Spleen (tissue), 11 donors: ENCODE results near the gene XPO6. TPM values are rescaled to one million over a fixed set of nuclear protein-coding genes. Genes with fewer than 3 reads are reported as not detected.

Experiments used
- DNase-seq: peaks from one replicate; pipeline ENCODE4 v3.0.0-alpha.2; 2020
- H3K27ac ChIP-seq, 8 donors: fragments of 200-600 bp; sonication (generic) in 7 of 8; 1 replicate in 4 of 8; 2 replicates in 4 of 8; pipeline versions ENCODE4 v1.5.0 to v1.8.0; 2016 to 2021; ENCODE audit warnings: inconsistent platforms in 4 of 8, mild to moderate bottlenecking in 4 of 8, moderate library complexity in 1 of 8
- H3K27me3 ChIP-seq, 7 donors: fragments of 200-600 bp; sonication (generic) in 6 of 7; replicated peaks in 1 of 7; 1 replicate in 4 of 7; 2 replicates in 3 of 7; pipeline versions ENCODE4 v1.5.0 to v1.8.0; 2016 to 2021; ENCODE audit warnings: inconsistent platforms in 3 of 7, mild to moderate bottlenecking in 1 of 7
- H3K36me3 ChIP-seq, 6 donors: fragments of 200-600 bp; sonication (generic) in 5 of 6; 1 replicate in 4 of 6; 2 replicates in 2 of 6; pipeline versions ENCODE4 v1.5.0 to v1.8.0; 2016 to 2021; ENCODE audit warnings: inconsistent platforms in 2 of 6
- H3K4me1 ChIP-seq, 6 donors: fragments of 200-600 bp; sonication (generic) in 5 of 6; 1 replicate in 3 of 6; 2 replicates in 3 of 6; pipeline versions ENCODE4 v1.5.0 to v1.8.0; 2016 to 2021; ENCODE audit warnings: inconsistent platforms in 3 of 6
- H3K4me3 ChIP-seq, 8 donors: fragments of 200-600 bp; sonication (generic) in 7 of 8; 1 replicate in 4 of 8; 2 replicates in 4 of 8; pipeline versions ENCODE4 v1.5.0 to v1.8.0; 2016 to 2021; ENCODE audit warnings: inconsistent platforms in 4 of 8, mild to moderate bottlenecking in 4 of 8, moderate library complexity in 2 of 8
- H3K9me3 ChIP-seq, 8 donors: fragments of 200-600 bp; sonication (generic) in 7 of 8; 1 replicate in 4 of 8; 2 replicates in 4 of 8; pipeline versions ENCODE4 v1.5.0 to v1.8.0; 2016 to 2021; ENCODE audit warnings: inconsistent platforms in 4 of 8
- CTCF ChIP-seq, 11 experiments: fragments of 200-600 bp in 7 of 11; fragments of 450-650 bp in 4 of 11; sonication (generic) in 4 of 11; IDR thresholded peaks in 8 of 11; conservative IDR thresholded peaks in 3 of 11; 1 replicate in 7 of 11; 2 replicates in 4 of 11; pipeline versions ENCODE4 v1.4.0 to v1.8.0; 2016 to 2021; ENCODE audit warnings: antibody characterized with exemption in 11 of 11, inconsistent platforms in 4 of 11, mild to moderate bottlenecking in 1 of 11
- POLR2A ChIP-seq, 3 donors: fragments of 450-650 bp; IDR thresholded peaks; one replicate each; pipeline ENCODE4 v1.5.1; 2017; ENCODE audit warnings: antibody characterized with exemption in 3 of 3, mild to moderate bottlenecking in 1 of 3
- POLR2AphosphoS5 ChIP-seq, 3 donors: sonication (generic); formaldehyde crosslinking; IDR thresholded peaks; one replicate each; pipeline ENCODE4 v1.5.1; 2017; ENCODE audit warnings: antibody characterized with exemption in 3 of 3
- WGBS, 5 donors: extraction: QIAGEN DNeasy Blood & Tissue Kit in 3 of 5; methylation state at CpG; one replicate each; pipeline versions ENCODE4 v1.1.5 to v1.1.7; 2013 to 2018; 5-methylcytosine and 5-hydroxymethylcytosine counted together
- intact Hi-C: fragments of 100-400 bp; cut with DNase I; formaldehyde crosslinking; loops from one replicate; pipeline ENCODE4 v1.15.0; 2023; ENCODE audit warnings: low total_unique reads
- polyA plus RNA-seq, 3 donors: library from polyadenylated mRNA; stranded (reverse); fragments of 200-250 nt; gene quantifications; one replicate each; pipeline ENCODE4 v1.2.1, GENCODE V29; 2013
- total RNA-seq, 7 donors: library from RNA; depleted of rRNA in 3 of 7; stranded (reverse); fragments of >200 nt in 3 of 7; fragmentation: NEBNext Ultra II Directional in 4 of 7; extraction: Animal tissue kit (Norgen Biotek cat#: 25700) in 4 of 7; gene quantifications; one replicate each; pipeline versions ENCODE4 v1.1.0 to v1.2.1, GENCODE V29; 2016 to 2021
- donor health status: healthy with polysubstance abuse.
- donor health status: DM: no; HTN: no; CAD: no; lungs with moderate emphysema.
- donor health status: DM: no; HTN: no; CAD: no.
- donor health status: Bipolar disorder and iron deficiency.
- donor health status: healthy.
- donor health status: DM: no; HTN: no; CAD: no.
- donor health status: DM: yes; HTN: yes; CAD: no.

The XPO6 gene
- total and polyA plus RNA-seq, 10 donors, result 96.9 to 517 (median 302) TPM

- 50 to 66% (median 55%) methylated on average over 1 of the region's 1 CpG for WGBS, 5 donors
- Histone ChIP-seq H3K27ac (peak overlapping the region in 6 of 8 donors; percentile 45 to 88 (median 76)), H3K9me3 (no peaks in the 10 kb centered on the region), H3K36me3 (peaks cover 0 to 62% (median 44%) of the 10 kb centered on the region in 6 donors), H3K4me3 (no peak overlapping the region), H3K4me1 (peaks cover 29 to 95% (median 64%) of the 10 kb centered on the region in 6 donors), H3K27me3 (no peaks in the 10 kb centered on the region)
- intact Hi-C loops, result no loop called here
- no peak for DNase-seq
- no peak for TF ChIP-seq CTCF (IDR thresholded peaks at IDR 0.05 in 8 of 11, conservative IDR thresholded peaks at IDR 0.05 in 3 of 11)
- TF ChIP-seq POLR2A (IDR thresholded peaks at IDR 0.05), result no peak
Observed at GRCh38 chr16:28179354-28179753, 32.4 kb downstream of the XPO6 start.

- Histone ChIP-seq H3K4me3 (no peak overlapping the region), H3K4me1 (peaks cover 11 to 86% (median 28%) of the 10 kb centered on the region in 6 donors), H3K27me3 (no peaks in the 10 kb centered on the region), H3K9me3 (no peaks in the 10 kb centered on the region), H3K36me3 (peaks cover 4 to 98% (median 60%) of the 10 kb centered on the region in 6 donors), H3K27ac (peak overlapping the region in 4 of 8 donors; percentile 26 to 61 (median 38))
- no peak for DNase-seq
- intact Hi-C loops, result no loop called here
- TF ChIP-seq POLR2A (IDR thresholded peaks at IDR 0.05) (no peak), CTCF (IDR thresholded peaks at IDR 0.05 in 8 of 11, conservative IDR thresholded peaks at IDR 0.05 in 3 of 11) (no peak), POLR2AphosphoS5 (IDR thresholded peaks at IDR 0.05) (no peak)
- 86 to 91% (median 91%) methylated on average over 5 of the region's 5 CpGs for WGBS, 5 donors
Observed at GRCh38 chr16:28175715-28176114, 36.0 kb downstream of the XPO6 start.

- Histone ChIP-seq H3K4me3 (no peak overlapping the region), H3K4me1 (peaks cover 0 to 79% (median 17%) of the 10 kb centered on the region in 6 donors), H3K27ac (peak overlapping the region in 2 of 8 donors; percentile 11 to 13), H3K27me3 (no peaks in the 10 kb centered on the region), H3K9me3 (no peaks in the 10 kb centered on the region), H3K36me3 (peaks cover 4 to 99% (median 70%) of the 10 kb centered on the region in 6 donors)
- WGBS, 5 donors, result 79 to 85% (median 85%) methylated on average over 9 of the region's 9 CpGs
- DNase-seq, result no peak
- intact Hi-C loops, result no loop called here
- TF ChIP-seq CTCF (IDR thresholded peaks at IDR 0.05 in 8 of 11, conservative IDR thresholded peaks at IDR 0.05 in 3 of 11), result no peak
- TF ChIP-seq POLR2AphosphoS5 (IDR thresholded peaks at IDR 0.05), result no peak
Observed at GRCh38 chr16:28172336-28172735, 39.4 kb downstream of the XPO6 start.

- Histone ChIP-seq H3K27me3 (no peaks in the 10 kb centered on the region), H3K9me3 (no peaks in the 10 kb centered on the region), H3K36me3 (peaks cover 4 to 99% (median 70%) of the 10 kb centered on the region in 6 donors), H3K4me1 (peaks cover 0 to 79% (median 19%) of the 10 kb centered on the region in 6 donors), H3K27ac (peak overlapping the region in 4 of 8 donors; percentile 11 to 16 (median 14)), H3K4me3 (no peak overlapping the region)
- intact Hi-C loops, result no loop called here
- TF ChIP-seq POLR2AphosphoS5 (IDR thresholded peaks at IDR 0.05) (no peak), CTCF (IDR thresholded peaks at IDR 0.05 in 8 of 11, conservative IDR thresholded peaks at IDR 0.05 in 3 of 11) (no peak), POLR2A (IDR thresholded peaks at IDR 0.05) (no peak)
- DNase-seq, result no peak
- WGBS, 5 donors, result 79 to 91% (median 86%) methylated on average over 2 of the region's 2 CpGs
Observed at GRCh38 chr16:28171816-28172215, 39.9 kb downstream of the XPO6 start.
